Omental fat pad (tissue), 4 donors: ENCODE data around the gene SLC19A1. TPM values are rescaled to one million over a fixed set of nuclear protein-coding genes. Genes with fewer than 3 reads are reported as not detected.

ENCODE experiments used
- ATAC-seq: fragments of 150-250 bp; one replicate; pipeline ENCODE4 v1.9.1; 2016; ENCODE audit warnings: mild to moderate bottlenecking, moderate library complexity; ENCODE audit not compliant: low FRiP score
- DNase-seq: peaks from one replicate; pipeline ENCODE4 v3.0.0-alpha.2; 2019; ENCODE audit warnings: low spot score
- total RNA-seq, 4 donors: library from RNA; depleted of rRNA; stranded (reverse); fragments of >200 nt; gene quantifications; one replicate each; pipeline ENCODE4 v1.1.0, GENCODE V29; 2016
- TF ChIP-seq, protein P1 (sequence below), 3 donors: fragments of 450-650 bp; IDR thresholded peaks; one replicate each; pipeline ENCODE4 v1.5.1; 2016 to 2017; ENCODE audit warnings: antibody characterized with exemption in 3 of 3, mild to moderate bottlenecking in 3 of 3, moderate library complexity in 2 of 3

Gene SLC19A1
- total RNA-seq, 4 donors from 2014 or later, result 5.8 to 18.6 (median 14.6) TPM

DNA sequence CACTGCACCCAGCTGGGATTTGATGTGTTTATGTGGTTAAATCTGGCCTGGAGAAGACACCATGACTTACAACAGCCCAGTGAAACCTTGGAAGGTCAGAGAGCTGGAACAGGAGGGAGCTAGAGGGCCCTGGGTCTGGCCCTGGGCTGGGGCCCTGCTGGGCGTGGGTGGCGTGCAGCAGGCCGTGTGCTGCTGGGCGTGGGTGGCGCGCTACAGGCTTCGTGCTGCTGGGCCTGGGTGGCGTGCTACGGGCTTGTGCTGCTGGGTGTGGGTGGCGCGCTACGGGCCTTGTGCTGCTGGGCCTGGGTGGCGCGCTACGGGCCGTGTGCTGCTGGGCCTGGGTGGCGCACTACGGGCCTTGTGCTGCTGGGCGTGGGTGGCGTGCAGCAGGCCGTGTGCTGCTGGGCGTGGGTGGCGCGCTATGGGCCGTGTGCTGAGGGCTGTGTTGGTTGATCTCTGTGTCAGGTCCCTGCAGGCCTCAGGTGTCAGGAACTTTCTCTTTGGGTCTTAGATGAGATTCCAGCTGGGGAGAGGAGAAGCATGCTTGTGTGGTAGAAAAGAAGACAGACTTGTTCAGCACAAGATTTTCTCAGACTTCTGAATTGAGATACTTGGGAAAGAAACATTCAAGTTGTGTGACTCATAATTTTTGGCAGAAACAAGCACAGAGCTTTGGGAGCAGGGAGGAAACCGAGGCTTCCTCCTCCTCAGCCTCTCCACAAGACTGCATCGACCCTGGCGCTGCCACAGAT, 71.3 kb downstream of the SLC19A1 start:
- TF ChIP-seq, protein P1, sequence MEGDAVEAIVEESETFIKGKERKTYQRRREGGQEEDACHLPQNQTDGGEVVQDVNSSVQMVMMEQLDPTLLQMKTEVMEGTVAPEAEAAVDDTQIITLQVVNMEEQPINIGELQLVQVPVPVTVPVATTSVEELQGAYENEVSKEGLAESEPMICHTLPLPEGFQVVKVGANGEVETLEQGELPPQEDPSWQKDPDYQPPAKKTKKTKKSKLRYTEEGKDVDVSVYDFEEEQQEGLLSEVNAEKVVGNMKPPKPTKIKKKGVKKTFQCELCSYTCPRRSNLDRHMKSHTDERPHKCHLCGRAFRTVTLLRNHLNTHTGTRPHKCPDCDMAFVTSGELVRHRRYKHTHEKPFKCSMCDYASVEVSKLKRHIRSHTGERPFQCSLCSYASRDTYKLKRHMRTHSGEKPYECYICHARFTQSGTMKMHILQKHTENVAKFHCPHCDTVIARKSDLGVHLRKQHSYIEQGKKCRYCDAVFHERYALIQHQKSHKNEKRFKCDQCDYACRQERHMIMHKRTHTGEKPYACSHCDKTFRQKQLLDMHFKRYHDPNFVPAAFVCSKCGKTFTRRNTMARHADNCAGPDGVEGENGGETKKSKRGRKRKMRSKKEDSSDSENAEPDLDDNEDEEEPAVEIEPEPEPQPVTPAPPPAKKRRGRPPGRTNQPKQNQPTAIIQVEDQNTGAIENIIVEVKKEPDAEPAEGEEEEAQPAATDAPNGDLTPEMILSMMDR (IDR thresholded peaks at IDR 0.05), result no peak
- peak; percentile 43 for ATAC-seq

DNA sequence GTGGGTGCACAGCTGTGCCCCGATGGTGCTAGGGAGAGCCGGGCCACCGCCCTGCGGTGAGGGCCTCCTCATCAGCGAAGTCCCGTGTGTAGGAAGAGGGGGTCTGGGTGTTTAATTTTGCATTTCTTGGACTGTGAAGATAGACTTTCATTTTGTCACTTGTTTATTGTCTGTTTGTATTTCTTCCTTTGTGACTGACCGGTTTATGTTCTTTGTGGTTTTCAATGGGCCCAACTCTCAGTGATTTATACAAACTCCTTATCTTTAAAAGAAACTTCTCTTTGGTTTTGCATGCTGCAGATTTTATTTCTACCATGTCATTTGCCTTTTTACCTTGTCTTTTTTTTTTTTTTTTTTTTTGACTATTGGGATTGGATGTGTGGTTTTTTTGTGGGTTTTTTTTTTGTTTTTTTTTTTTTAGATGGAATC, 72.1 kb downstream of the SLC19A1 start:
- TF ChIP-seq, protein P1 (IDR thresholded peaks at IDR 0.05), result no peak
- ATAC-seq, result no peak
- no peak for DNase-seq

More for the DNA sequence above, 71.3 kb downstream of the SLC19A1 start:
- DNase-seq, result no peak

DNA sequence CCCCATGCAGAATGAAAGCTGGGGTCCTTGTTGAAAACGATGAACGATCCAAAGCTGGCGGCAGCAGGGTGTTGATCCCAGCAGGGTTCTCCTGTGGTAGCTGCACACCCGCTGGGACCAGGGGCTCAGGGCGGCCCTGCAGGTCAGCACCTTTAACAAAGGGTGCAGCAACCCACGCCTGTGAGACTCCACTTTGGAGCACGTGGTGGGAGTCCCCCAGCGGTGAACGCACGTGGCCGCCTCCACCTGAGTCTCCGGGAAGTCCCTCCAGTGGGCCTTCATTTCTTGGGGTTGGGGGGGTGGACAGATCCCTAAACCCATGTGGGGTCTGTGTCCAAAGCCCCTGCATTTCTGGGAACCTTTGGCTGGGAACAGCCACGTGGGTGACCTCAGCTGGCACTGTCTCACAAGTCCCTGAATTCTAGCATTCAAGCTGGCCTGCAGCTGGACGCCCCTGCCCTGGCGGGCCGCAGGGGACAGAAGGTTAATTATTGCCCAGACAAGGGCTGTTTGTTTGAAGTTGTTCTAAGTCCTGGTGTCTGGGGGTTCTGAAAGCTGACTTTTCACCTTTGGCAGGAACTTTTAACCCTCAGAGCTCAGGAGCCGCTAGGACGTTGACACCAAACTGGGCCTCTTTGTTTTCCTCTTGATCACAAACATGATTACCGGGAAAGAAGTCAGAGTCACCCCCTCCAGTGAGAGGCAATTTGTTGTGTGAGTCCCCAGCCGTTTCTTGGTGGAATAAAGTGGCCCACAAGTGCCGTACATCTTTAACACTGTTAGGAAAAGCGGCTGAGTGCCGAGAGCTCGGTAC, 72.8 kb downstream of the SLC19A1 start:
- no peak for DNase-seq

DNA sequence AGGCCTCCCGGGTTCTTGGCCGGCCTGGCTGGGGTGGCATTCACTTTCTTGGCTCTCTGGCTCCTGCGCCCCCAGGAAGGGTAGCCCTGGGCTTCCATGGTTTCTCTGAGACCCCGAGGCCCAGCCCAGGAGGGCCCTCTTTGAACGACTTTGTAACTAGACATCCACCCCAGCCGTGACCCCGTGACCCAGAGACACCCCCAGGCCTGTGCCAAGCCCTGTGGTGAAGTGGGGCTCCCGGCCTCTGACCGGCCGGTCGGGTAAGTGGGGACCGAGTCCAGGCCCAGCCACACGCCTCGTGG, 73.3 kb downstream of the SLC19A1 start:
- TF ChIP-seq, protein P1 (IDR thresholded peaks at IDR 0.05), result no peak
- no peak for DNase-seq
- ATAC-seq, result no peak

More for the DNA sequence above, 72.8 kb downstream of the SLC19A1 start:
- ATAC-seq, result no peak
- TF ChIP-seq, protein P1 (IDR thresholded peaks at IDR 0.05), result no peak

DNA sequence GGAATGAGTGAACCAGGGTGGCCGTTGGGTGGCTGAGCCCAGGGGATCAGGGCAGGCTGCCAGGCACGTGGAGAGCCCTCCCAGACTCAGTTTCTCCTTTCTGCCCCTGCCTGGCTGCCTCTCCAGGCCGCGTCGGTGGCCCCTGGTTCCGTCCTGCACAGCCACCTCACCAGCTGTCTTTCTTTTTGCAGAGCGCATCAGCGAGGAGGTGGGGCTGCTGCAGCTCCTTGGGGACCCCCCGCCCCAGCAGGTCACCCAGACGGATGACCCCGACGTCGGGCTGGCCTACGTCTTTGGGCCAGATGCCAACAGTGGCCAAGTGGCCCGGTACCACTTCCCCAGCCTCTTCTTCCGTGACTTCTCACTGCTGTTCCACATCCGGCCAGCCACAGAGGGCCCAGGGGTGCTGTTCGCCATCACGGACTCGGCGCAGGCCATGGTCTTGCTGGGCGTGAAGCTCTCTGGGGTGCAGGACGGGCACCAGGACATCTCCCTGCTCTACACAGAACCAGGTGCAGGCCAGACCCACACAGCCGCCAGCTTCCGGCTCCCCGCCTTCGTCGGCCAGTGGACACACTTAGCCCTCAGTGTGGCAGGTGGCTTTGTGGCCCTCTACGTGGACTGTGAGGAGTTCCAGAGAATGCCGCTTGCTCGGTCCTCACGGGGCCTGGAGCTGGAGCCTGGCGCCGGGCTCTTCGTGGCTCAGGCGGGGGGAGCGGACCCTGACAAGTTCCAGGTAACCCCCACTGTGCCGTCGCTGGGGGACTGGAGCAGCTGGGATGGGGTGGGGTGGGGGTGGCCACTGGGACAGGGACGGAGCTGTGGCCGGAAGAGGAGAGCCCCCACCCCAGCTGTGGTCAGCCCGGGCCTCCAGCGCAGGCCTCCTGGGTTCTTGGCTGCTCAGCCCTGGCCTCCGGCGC, 73.9 kb downstream of the SLC19A1 start:
- TF ChIP-seq, protein P1 (IDR thresholded peaks at IDR 0.05), result no peak
- ATAC-seq (no peak), DNase-seq (no peak)

DNA sequence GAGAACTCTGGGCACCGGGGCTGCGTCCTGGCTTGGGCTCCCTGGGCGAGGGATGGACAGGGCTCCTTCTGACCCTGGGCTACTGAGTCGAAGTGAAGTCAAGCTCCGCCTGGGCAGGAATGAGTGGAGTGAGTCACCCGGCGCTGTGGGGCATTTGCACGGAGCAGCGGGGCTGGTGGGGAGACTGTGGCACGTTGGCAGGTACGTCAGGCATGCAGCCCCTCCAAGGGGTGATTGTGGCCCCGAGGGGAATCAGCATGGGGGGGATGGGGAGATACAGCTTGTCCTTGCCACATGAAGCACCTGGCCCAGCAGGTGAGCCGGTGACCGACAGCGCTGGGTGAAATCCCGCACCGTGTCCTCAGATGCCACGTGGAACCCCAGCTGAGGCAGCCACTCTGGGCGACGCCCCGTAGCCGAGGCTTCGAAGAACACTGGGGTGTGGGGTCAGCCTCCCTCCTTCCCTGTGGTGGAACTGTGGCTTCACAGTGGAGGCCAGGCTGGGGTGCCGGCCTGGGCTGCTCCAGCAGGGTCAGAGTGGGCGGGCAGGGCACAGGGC, 74.9 kb downstream of the SLC19A1 start:
- DNase-seq (no peak), ATAC-seq (no peak)
- TF ChIP-seq, protein P1 (IDR thresholded peaks at IDR 0.05), result no peak
